NT2/D1 (cell line): ENCODE results near the gene PCSK6.

ENCODE experiments used
- DNase-seq: peaks from one replicate; pipeline ENCODE4 v3.0.0-alpha.2; 2011; ENCODE audit warnings: low read depth, low spot score
- H3K27me3 ChIP-seq: 2 replicates; pipeline ENCODE4 v1.6.0; 2011; ENCODE audit warnings: mild to moderate bottlenecking; ENCODE audit not compliant: insufficient read length, insufficient read depth
- H3K36me3 ChIP-seq: 2 replicates; pipeline ENCODE4 v1.6.1; 2011; ENCODE audit warnings: mild to moderate bottlenecking, low read length, mixed read lengths; ENCODE audit not compliant: insufficient read depth, insufficient read length
- H3K4me1 ChIP-seq: 2 replicates; pipeline ENCODE4 v1.5.1; 2011; ENCODE audit not compliant: insufficient read depth, insufficient read length
- H3K4me3 ChIP-seq: 2 replicates; pipeline ENCODE4 v1.5.1; 2011; ENCODE audit warnings: low read depth; ENCODE audit not compliant: insufficient read length
- H3K9ac ChIP-seq: 2 replicates; pipeline ENCODE4 v1.6.0; 2011; ENCODE audit warnings: low read depth; ENCODE audit not compliant: insufficient read length
- H3K9me3 ChIP-seq: 2 replicates; pipeline ENCODE4 v1.5.1; 2011; ENCODE audit warnings: mild to moderate bottlenecking, low read length; ENCODE audit not compliant: insufficient read depth
- SUZ12 ChIP-seq: IDR thresholded peaks from 2 replicates; pipeline ENCODE4 v1.6.1; 2011; ENCODE audit not compliant: insufficient read length, insufficient read depth; ENCODE audit errors: extremely low read depth
- YY1 ChIP-seq: IDR thresholded peaks from 2 replicates; pipeline ENCODE4 v1.6.1; 2011; ENCODE audit not compliant: insufficient read length, insufficient read depth
- ZNF274 ChIP-seq: IDR thresholded peaks from 2 replicates; pipeline ENCODE4 v1.6.1; 2011; ENCODE audit warnings: mild to moderate bottlenecking, low read depth, low read length

PCSK6 gene

GRCh38 chr15:101374326-101374725 is 115.2 kb downstream of the PCSK6 start:
- no peaks in the 10 kb centered on the region for H3K27me3 ChIP-seq
- DNase-seq = no peak
- TF ChIP-seq ZNF274 = no peak
- no peak for TF ChIP-seq SUZ12
- no peak for TF ChIP-seq YY1
- no peak overlapping the region for H3K9ac ChIP-seq
- H3K36me3 ChIP-seq = no peaks in the 10 kb centered on the region
- no peak overlapping the region for H3K4me3 ChIP-seq
- no peaks in the 10 kb centered on the region for H3K9me3 ChIP-seq
- peaks cover 9% of the 10 kb centered on the region for H3K4me1 ChIP-seq

GRCh38 chr15:101373577-101373976 is 115.9 kb downstream of the PCSK6 start:
- no peak for DNase-seq
- Histone ChIP-seq H3K36me3 (no peaks in the 10 kb centered on the region), H3K9me3 (no peaks in the 10 kb centered on the region), H3K4me3 (no peak overlapping the region), H3K9ac (no peak overlapping the region), H3K4me1 (peaks cover 15% of the 10 kb centered on the region), H3K27me3 (no peaks in the 10 kb centered on the region)
- TF ChIP-seq ZNF274 = no peak
- TF ChIP-seq YY1 = no peak
- no peak for TF ChIP-seq SUZ12

- DNase-seq = no peak
- peaks cover 13% of the 10 kb centered on the region for H3K4me1 ChIP-seq
- H3K27me3 ChIP-seq = no peaks in the 10 kb centered on the region
- no peak overlapping the region for H3K4me3 ChIP-seq
- no peaks in the 10 kb centered on the region for H3K36me3 ChIP-seq
- no peaks in the 10 kb centered on the region for H3K9me3 ChIP-seq
- no peak overlapping the region for H3K9ac ChIP-seq
- TF ChIP-seq ZNF274 (no peak), SUZ12 (no peak), YY1 (no peak)
Measured at GRCh38 chr15:101372960-101373525, 116.5 kb downstream of the PCSK6 start.

GRCh38 chr15:101372149-101372577 is 117.3 kb downstream of the PCSK6 start:
- Histone ChIP-seq H3K4me1 (peaks cover 13% of the 10 kb centered on the region), H3K27me3 (no peaks in the 10 kb centered on the region), H3K9ac (no peak overlapping the region), H3K4me3 (no peak overlapping the region), H3K9me3 (no peaks in the 10 kb centered on the region), H3K36me3 (no peaks in the 10 kb centered on the region)
- no peak for TF ChIP-seq ZNF274
- no peak for TF ChIP-seq SUZ12
- TF ChIP-seq YY1 = no peak
- DNase-seq = no peak

GRCh38 chr15:101371519-101371918 is 118.0 kb downstream of the PCSK6 start:
- TF ChIP-seq YY1 = no peak
- no peak for TF ChIP-seq ZNF274
- no peak for TF ChIP-seq SUZ12
- no peak overlapping the region for H3K9ac ChIP-seq
- H3K9me3 ChIP-seq = no peaks in the 10 kb centered on the region
- H3K4me3 ChIP-seq = no peak overlapping the region
- H3K4me1 ChIP-seq = peaks cover 13% of the 10 kb centered on the region
- no peaks in the 10 kb centered on the region for H3K36me3 ChIP-seq
- no peaks in the 10 kb centered on the region for H3K27me3 ChIP-seq
- no peak for DNase-seq

GRCh38 chr15:101371081-101371480 is 118.4 kb downstream of the PCSK6 start:
- Histone ChIP-seq H3K9me3 (no peaks in the 10 kb centered on the region), H3K36me3 (no peaks in the 10 kb centered on the region), H3K4me1 (peaks cover 13% of the 10 kb centered on the region), H3K4me3 (no peak overlapping the region), H3K27me3 (no peaks in the 10 kb centered on the region), H3K9ac (no peak overlapping the region)
- DNase-seq = no peak
- TF ChIP-seq ZNF274 = no peak
- TF ChIP-seq YY1 = no peak
- TF ChIP-seq SUZ12 = no peak

GRCh38 chr15:101370330-101371024 is 119.0 kb downstream of the PCSK6 start:
- Histone ChIP-seq H3K9ac (no peak overlapping the region), H3K4me1 (peaks cover 13% of the 10 kb centered on the region), H3K27me3 (no peaks in the 10 kb centered on the region), H3K4me3 (no peak overlapping the region), H3K36me3 (no peaks in the 10 kb centered on the region), H3K9me3 (peaks cover 3% of the 10 kb centered on the region)
- DNase-seq = no peak
- TF ChIP-seq ZNF274 = no peak
- no peak for TF ChIP-seq YY1
- no peak for TF ChIP-seq SUZ12
